ENCODE results near the gene EIF2D.

EIF2D gene

GRCh38 chr1:206568779-206569352 is 43.4 kb downstream of the EIF2D start:
- no peak for FAIRE-seq

DNA sequence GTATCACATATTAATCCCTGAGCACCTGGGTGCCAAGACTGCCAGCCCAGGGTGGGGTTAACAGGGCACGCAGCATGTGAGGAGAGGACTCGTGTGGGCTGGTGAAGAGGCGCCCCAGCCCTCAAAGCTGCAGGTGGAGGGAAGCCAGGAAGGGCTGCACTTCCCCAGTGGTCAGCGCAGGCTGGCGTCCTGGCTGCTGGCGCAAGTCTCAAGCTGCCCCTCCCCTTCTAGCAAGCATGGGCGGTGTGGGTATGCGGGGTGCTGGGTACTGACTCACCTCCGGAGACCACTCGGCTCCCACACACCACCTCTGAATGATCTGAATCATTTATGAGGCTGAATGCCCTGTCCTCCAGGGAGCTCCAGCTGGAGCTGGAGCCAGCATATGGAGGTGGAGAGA is 44.0 kb downstream of the EIF2D start:
- FAIRE-seq = no peak

GRCh38 chr1:206566999-206567398 is 45.3 kb downstream of the EIF2D start:
- no peak for FAIRE-seq

DNA sequence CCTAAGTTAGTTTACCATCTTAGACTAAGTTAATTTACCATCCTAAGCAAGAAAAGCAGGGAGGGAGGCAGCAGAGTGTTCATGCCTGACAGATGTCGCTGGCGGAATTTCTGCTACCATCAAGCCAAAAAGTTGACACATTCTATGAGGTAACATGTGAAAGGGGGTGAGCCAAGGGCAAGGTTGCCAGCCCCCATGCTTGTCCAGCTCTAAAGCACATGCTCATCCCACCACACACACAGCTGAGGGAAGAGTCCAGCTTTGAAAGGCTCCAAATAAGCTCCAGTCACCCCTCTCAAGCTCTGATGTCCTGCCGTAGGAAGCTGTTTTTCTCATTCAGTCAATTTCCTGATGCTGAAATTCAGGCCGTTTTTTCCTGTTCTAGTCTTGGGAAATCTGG is 46.3 kb downstream of the EIF2D start:
- no peak for FAIRE-seq

DNA sequence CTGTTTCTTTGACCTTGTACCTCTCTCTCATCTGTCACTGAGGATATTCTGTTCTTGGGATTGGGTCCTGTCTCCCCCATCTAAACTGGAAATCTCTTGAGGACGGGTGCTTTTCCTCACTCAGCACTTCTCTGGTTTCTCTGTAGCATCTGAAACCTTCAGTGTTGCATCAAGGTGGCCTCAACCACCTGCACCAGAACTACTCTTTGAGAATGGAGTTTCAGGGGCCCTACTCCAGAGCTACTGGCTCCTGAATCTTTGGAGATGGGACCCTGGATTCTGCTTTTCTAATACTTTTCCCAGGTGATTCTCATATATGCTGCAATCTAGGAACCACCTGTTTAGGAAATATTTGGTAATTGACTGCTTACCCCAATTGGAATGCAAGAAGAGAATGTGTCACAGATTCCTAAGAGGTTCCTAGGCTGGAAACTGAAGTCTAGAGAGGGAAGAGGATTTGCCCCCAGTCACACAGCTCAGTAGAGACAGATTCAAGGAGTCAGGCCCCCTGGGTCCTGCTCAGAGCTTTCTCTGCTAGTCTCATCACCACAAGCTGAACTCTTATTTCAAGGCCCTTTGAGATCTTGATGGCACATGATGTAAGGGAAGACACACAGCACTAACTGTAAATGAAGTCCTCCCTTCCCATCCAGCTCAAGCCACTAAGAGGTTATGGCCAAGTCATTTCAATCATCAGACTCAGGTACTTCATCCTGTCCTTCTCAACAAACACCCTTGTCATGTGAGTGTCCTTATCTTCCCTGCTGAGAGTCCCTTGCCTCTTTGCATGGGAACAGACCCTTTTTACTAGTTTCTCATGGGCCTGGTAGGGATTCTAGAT is 48.7 kb downstream of the EIF2D start:
- FAIRE-seq = no peak

DNA sequence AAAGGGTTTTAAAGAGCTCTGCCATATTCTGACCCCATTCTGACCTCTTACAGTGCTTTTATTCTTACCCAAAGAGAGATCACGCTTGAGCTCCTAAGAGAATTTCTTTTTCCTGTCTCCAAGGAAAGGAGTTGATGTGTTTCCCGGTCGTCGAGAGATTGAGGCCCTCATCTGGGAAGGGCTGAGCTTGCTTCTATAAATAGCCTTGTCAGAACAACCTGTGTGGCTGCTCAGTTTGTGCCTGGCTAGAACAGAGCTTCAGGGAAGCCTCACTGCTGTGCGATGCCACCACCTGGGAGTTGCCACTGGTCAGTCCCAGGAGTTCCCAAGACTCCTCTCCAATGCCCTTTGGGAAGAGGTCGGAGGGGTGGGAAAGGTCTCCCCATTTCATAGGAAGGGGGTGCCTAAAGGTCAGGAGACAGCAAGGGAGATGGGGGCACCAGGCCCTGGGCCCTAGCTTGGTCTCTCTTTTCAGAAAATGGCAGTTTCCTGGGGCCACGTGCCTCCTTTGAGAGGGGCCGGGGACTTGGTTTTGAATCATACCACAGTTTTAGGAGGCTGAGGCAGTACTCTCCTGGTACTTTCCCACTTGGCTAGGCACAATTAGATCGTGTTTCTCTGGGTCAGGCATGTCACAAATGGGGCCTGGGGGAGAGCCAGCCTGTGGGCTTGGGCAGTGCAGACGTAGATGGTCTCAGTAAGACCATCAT is 52.1 kb downstream of the EIF2D start:
- no peak for FAIRE-seq

DNA sequence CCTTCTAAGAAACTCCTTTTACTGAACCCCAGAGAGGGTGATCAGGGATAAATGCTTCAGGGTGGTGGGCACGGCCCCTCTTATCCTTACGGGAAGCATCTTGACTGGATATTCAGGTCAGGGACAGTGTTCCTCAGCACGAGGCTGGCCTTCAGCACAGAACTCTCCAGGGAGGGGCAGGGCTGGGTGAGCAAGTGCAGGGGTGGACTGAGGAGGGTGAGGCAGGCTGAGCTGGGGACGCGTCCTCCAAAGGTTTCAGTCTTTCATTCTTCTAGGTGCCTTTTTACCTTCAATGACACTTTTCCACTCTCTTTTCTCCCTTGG is 52.6 kb downstream of the EIF2D start:
- FAIRE-seq = no peak

DNA sequence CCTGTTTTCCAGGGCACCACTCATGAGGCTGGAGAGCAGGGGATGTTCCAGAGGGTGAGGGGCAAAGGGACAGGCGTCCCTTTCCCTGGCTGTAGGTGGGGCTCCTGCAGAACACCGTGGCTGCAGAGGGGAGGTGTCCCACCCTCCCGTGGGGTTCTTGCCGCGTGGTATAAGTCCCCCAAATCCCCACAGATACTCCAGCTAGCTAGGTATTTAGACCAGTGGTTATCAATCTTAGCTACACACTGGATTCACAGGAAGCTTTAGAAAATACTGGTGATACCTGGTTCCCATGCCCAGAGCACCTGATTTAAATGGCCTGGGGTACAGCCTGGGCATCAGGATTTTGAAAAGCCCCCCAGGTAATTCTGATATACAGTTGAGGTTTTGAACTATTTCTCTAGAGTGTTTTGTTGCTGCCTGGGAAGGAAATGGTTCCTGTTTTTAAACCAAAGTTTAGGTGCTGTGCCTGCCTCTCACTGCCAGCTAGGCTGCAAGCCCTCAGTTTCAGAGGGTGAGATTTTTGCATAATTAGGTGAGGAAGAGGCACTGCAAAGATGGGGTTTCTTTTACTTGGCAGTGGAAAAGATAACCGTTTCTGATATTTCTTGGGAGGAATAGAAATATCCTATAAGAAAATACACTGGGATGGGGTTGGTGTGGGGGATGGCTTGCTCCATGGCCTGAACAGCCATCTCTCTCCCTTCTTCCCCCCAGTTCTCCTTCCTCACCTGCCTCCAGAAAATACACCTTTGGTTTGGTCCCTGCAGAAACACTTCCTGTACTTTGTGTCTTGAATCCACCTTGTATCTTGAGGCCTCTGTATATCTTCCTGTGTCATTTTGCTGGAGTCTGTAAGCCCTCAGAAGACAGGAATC is 53.2 kb downstream of the EIF2D start:
- FAIRE-seq = no peak

GRCh38 chr1:206557636-206558473 is 54.4 kb downstream of the EIF2D start:
- FAIRE-seq = no peak

GRCh38 chr1:206556750-206557635 is 55.3 kb downstream of the EIF2D start:
- FAIRE-seq = no peak

GRCh38 chr1:206556047-206556749 is 56.1 kb downstream of the EIF2D start:
- FAIRE-seq = no peak

DNA sequence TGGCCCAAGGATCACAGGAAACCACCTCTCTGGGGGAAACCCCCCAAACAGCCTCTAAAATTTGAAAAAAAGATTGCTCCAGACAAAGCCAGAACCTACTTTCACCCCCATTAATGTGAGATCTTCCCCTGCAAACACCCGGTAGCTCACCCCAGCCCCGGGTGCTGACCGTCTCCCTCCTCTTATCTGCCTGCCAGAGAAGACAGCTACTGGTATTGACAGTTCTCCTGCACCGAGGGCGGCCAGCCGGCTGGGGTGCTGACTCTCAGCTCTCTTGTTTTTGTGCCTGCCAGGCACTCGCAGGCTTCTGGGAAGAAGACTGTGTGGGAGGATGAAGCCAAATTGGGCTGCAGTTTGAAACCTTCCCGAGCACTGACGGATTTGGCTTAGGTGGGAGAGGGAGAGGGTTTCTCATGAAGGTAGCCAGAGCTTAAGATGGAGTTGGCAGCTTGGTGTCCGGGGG is 56.8 kb downstream of the EIF2D start:
- FAIRE-seq = no peak

DNA sequence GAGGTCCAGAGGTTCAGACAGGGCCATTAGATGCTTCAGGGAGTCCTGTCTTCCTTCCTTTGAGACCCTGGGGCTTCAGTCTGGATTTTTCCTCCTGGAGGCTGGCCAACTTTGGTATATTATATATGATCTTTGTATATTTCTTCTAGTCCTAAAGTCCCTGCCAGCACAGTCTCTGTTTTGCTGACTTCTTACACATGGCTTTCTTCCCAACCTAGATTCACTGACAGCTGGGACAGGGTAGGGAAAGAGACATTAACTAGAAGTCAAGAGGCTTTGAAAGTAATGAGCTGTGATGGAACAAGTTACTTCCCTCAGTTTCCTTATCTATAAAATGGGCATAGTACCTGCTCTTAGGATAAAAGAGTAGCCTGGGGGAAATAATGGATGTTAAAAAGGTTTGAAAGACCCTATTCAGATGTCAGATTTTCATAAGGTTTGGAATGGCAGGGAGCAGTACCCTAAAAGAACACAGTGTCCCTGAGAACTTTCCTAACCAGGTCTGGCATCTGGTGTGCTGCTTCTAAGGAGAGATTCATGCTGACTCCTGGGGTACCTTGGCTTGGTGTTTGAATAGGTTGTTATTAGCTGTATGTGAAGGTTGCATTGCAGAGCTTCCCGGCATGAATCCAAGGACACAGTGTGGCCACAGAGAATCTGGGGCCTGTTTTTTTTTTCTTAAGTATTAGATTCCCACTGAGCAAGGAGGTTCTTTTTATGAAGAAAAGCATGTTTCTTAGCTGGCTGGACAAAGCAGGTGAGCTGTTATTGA is 57.4 kb downstream of the EIF2D start:
- no peak for FAIRE-seq

DNA sequence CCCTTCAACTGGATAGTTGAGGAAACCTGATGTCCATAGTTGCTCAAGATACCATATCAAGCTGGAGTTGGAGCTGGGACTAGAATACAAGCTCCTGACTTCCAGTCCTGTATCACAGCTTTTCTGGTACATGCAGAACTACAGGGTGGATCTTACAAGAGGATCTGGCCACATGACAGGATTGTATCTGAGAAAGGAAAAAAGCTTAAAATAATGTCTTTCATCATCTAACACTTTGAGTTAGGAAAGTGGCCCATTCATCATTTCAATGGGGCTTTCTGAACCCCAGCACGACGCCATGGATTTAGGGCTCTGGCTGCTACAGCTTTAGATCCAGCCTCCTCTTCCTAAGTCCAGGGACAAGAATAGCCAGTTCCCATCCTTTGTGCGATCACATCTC is 58.1 kb downstream of the EIF2D start:
- FAIRE-seq = no peak

DNA sequence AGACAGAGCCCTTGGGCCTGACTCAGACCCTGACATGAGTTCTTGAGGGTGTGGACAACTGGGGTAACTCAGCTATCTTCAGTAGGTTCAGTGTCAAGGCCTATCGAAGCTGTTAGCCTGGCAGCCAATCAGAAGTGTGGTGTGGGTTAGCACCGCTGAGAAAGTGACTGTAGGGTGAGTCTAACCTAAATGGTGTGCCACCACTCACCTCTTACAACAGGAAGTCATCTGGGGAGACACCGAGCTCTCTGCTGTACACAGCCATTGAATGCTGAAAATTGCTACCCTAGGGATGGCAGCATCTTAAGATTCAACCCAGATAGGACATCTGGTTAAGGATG is 60.3 kb downstream of the EIF2D start:
- FAIRE-seq = no peak

- FAIRE-seq = no peak
Measured at GRCh38 chr1:206551296-206551985, 60.8 kb downstream of the EIF2D start.

DNA sequence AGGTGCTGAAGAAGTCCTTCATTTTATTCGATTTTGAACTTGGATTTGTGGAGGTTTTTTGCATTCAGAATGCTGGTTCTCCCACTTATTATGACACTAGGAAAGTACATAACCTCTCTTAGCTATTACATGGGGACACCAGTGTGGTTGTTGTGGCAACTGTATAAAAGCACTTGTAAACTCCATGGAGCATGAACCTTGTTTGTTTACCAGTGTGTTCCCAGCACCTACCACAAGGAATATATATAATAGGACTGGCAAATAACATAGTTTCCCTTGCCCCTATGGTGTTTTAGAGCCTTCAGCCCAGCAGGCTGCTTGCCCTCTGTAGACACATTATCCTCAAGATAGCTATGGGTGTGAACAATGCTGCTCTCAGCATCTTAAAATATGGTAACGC is 61.8 kb downstream of the EIF2D start:
- FAIRE-seq = no peak

DNA sequence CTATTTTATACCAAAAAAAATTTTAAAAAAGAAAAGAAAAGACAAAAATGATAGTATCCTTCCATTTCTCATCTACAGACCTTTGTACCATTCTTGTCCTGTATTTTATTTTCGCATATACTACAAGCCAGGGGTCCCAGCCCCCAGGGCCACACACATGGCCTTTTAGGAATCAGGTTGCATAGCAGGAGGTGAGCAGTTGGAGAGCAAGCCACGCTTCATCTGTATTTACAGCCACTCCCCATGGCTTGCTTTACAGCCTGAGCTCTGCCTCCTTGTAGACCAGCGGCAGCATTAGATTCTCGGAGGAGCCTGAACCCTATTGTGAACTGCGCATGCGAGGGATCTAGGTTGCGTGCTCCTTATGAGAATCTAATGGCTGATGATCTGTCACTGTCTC is 65.2 kb downstream of the EIF2D start:
- FAIRE-seq = no peak

DNA sequence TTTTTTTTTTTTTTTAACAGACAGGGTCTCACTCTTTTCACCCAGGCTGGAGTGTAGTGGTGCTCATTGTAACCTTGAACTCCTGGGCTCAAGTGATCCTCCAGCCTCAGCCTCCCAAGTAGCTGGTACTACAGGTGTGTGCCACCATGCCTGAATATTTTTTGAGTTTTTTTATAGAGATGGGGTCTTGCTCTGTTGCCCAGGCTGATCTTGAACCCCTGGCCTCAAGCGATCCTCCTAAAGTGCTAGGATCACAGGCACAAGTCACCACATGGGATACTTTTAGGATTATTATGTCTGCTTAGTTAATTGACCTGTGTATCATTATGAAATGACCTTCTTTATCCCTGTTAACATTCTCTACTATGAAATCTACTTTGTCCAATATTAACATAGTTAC is 66.9 kb downstream of the EIF2D start:
- FAIRE-seq = no peak

Measured in endometrium (tissue), 2 donors.